ENCODE results near the gene MICAL3.

Gene MICAL3

GRCh38 chr22:17966403-17966717 lies 58.0 kb downstream of the MICAL3 start:
- no peak for DNase-seq

- DNase-seq, result no peak
Observed at GRCh38 chr22:17965538-17966402, 58.6 kb downstream of the MICAL3 start.

- no peak for DNase-seq
Observed at GRCh38 chr22:17964643-17965042, 59.7 kb downstream of the MICAL3 start.

GRCh38 chr22:17964156-17964555 lies 60.2 kb downstream of the MICAL3 start:
- no peak for DNase-seq

GRCh38 chr22:17963015-17963414 lies 61.3 kb downstream of the MICAL3 start:
- DNase-seq, result no peak

DNA sequence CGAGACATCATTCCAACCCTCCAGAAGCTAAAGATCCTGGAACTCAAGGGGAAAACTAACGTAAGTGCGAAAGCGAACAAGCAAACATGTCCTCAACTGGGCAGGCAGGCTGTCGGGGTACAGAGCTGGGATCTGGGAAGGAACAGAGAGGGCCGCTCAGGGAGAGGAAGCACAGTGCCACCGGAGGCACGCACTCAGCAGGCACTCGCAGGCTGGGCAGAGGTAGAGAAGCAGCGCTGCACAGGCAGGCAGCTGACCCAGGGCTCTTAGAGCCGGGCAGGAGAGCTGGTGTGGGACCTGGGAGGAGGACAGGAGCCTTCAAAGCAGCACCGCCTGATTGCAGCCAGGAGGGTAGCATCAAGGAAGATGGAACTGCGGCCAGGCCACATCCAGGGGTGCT lies 62.2 kb downstream of the MICAL3 start:
- no peak for DNase-seq

DNA sequence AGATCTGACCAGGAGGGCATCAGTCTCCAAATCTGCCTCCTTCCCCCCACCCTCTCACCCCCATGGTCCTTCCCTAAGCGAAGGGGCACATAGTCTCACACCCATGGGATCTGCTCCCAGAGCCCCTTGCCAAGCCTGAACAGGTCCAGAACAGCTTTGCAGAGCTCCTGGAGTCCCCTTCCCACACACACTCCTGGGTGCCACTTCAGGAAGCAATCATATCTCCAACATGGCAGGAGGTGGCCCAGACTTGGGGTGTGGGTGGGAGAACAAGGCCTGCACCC lies 63.0 kb downstream of the MICAL3 start:
- DNase-seq, result no peak

DNA sequence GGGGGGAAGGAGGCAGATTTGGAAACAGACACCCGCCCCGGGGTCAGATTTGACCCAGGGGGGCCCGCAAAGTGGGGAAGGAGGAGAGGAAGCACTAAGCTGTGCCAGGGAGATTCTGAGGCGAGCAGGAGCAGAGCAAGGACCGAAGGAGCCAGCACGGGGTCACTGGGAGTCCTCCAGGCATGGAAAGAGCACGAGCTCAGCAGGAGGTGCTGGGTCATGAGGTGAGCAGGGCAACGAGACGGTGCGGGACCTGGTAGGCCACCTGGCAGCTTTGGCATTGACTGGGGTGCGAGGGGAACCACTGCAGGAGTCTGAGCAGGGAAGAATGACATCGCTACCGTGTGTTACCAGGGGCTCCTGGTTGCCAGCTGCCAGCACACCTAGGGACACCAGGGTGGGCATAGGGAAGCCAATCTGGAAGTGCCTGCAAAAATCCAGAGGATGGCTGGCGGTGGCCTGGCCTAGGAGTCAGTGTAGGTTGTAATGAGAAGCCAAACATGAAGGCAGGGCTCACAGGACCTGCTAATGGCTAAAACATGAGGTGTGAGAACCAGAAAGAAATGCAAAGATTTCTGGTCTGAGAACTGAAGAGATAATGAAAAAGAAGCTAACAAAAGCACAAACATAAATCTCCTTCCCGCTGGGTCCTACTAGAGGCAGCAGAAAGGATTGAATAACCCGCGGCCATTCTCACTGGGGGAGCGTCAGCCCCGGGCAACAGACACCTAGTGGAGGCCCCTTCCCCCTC lies 63.5 kb downstream of the MICAL3 start:
- no peak for DNase-seq

GRCh38 chr22:17960011-17960410 lies 64.3 kb downstream of the MICAL3 start:
- DNase-seq, result no peak

- DNase-seq, result no peak
Observed at GRCh38 chr22:17958166-17958565, 66.2 kb downstream of the MICAL3 start.

DNA sequence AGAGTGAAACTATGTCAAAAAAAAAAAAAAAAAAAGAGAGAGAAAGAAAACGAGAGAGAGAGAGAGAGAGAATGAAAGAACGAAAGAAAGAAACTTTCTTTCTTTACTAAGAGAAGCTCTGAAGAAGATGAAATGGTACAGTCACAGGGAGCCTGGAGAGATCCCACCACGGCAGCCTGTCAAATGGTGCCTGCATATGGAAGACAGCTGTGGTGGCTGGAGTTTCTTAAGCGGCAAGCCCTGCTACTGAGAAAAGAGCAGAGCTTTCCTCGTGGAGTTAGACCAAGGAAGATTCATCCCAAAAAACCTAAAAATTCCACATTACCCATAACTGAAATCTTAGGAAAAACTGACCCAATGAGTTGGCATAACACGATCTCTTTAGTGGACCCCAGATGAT lies 66.7 kb downstream of the MICAL3 start:
- no peak for DNase-seq

GRCh38 chr22:17957204-17957603 lies 67.2 kb downstream of the MICAL3 start:
- DNase-seq, result no peak

DNA sequence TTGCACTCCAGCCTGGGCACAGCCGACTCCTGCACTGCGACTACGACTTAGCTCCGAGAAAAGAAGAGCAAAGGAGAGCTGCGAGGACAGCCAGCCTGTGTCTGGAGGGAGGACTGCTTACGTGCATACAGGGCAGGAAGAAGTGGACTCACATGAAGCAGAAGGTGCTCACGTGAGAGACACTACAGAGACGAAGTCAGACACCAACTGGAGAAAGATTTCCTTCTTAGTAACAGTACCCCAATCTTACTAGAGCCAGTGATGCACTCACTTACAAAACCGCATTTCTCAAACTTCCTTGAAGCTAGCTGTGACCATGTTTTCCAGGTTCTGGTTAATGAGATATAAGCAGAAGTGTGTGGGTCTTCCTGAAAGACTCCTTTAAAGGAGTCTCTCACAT lies 67.7 kb downstream of the MICAL3 start:
- no peak for DNase-seq

DNA sequence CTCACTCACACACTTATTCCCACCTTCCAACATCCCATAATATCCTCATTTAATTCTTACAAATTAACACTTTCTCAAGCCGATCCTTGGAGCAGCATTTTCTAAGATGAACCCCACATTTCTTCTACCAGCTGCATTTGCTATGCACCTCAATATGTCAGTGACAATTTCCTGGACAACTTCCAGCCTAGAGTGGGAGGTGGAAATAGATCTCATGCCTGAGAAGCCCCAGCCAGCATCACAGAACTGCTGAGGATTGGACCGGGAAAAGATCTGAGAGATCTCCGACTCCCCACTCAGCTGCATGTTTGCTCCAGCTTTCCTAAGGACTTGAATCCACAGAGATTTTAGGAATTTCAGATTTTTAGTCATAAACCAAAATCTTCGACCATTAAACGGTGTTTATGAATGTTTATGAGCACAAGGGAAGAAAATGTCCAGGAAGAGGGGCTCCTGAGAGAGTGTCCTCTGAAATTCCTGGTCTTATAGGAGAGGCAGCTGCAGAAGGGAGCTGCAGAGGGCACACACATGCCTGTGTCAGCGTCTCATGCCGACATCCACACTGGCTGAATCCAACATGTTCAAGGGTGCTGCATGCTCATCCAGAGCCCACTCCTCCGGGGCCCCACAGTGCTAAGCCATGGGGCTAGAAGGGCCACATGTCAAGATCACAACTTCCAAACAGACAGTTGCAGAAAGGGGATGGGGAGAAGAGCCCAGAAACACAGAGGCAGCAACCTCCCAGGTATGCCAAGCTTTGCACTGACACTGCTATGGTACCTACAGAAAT lies 68.6 kb downstream of the MICAL3 start:
- DNase-seq, result no peak

DNA sequence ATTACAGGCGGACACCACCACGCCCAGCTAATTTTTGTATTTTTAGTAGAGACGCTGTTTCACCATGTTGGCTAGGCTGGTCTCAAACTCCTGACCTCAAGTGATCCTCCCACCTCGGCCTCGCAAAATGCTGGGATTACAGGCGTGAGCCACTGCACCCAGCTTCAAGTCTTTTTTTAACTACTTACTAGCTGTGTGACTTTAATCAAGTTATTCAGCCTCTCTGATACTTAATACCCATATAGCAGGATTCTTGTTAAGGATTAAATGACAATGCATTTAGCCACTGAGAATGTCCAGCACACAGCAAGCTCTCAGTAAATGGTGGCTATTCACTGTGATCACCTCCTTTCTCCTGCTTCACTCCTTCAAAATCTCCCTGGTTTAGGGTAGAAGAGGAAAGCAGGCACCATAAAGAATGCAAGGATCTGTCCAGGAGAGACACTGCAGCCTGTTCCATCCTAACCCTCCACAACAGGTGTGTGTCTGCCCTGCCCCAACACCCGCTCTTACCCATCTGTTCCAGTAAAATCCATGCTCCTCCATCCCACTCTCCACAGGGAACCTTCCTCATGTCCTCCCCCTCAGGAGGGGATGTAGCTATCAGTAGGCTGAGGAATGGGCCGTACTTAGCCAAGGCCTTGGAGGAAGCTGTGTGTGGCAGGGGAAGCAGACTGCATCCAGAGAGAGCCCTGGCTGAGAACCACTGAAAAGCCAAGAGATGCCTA lies 69.3 kb downstream of the MICAL3 start:
- no peak for DNase-seq

DNA sequence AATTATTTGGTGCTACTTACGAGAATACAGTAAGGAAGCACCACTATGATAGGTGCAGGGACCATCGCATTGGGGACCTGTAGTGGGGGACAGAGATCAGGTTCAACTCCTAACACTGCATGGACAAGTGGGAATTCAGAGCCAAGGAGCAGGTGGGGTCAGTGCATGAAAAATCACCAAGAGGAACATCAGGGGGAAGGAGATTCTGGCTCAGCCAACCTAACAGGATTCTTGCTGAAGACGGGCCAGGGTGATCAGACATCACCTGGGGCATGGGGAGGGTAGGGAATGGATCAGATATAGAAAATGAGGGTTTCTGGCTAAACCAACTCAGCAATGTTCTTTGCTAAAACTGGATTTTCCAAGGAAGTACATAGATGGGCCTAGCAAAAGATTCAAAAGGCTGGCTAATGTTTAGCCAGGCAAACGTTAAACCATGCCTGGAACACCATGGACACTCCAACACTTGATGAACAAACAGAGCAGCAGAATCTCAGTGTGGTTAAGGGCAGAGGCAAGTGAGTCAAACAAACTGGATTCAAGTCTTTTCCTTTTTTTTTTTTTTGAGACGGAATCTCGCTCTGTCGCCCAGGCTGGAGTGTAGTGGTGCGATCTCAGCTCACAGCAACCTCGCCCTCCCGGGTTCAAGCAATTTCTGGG lies 70.0 kb downstream of the MICAL3 start:
- no peak for DNase-seq

DNA sequence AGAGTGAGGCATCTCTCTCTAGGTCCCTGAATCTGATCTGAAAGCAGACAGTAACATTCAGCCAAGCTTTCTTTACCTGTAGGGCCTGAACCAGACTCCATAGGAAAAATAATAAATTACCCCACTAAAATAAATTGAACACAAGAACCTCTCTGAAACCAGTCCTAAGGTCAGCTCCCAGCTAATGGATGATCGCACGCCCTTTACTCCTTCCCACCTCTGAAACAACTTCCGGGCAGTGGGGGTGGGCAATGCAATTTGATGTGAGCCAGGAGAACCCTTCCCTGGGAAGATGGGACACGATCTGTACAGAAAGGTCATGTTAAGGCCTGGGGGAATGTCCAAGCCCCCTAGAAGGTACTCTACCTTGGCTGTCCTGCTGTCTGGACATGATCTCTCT lies 71.2 kb downstream of the MICAL3 start:
- no peak for DNase-seq

DNA sequence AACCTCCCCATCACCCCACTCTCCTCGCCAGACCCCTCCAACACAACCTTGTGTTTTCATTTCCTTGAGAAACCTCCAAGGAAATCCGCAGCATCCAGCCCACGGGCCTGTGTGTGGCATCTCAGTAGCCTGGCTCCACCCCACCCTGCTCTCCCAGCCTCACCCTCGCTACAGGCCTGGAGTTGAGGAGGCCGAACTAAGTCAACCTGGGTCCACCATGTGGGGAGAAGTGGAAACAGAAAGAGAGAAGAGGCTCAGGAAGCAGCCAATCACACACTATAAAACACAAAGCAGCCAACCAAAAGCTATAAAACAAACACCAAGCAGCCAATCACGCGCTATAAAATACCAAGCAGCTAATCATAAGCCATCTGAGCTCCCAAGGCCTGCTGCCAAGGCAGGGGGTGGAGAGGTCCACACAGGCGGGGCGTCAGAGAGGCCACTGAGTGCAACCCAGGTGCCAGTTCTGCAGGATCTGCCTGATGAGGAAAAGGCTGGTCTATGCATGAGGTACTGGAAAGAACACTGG lies 72.0 kb downstream of the MICAL3 start:
- DNase-seq, result no peak

GRCh38 chr22:17951315-17951714 lies 73.0 kb downstream of the MICAL3 start:
- no peak for DNase-seq

- DNase-seq, result no peak
Observed at GRCh38 chr22:17950651-17951214, 73.6 kb downstream of the MICAL3 start.

DNA sequence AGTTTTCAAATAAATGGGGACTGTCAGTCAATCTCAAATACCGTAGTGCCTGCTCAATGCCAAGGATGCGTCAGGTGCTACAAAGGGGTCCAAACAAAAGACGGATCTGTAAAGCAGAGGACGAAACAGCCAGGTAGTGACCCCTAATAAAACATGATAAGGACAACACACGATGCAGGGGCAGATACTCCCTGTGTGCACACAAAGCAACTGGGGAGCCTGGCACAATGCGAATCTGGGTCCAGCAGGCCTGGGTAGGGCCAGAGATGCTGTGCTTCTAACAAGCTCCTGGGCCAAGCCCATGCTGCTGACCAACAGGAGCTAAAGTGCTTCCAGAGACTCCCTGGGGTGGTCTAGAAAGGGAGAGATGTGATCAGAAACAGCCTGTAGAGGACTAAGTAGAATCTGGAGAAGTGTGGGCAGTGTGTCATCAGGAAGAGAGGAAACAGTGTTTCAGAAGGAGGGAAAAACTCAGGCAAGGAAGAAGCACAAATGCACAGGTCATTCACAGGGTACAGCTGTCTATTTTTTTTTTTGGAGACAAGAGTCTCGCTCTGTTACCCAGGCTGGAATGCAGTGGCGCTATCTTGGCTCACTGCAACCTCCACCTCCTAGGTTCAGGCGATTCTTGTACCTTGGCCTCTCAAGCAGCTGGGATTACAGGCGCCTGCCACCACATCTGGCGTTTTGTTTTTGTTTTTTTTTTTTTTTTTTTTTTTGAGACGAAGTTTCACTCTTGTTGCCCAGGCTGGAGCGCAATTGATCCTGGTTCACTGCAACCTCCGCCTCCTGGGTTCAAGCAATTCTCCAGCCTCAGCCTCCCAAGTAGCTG lies 74.5 kb downstream of the MICAL3 start:
- DNase-seq, result no peak
